GM18861 (cell line): Measurements from ENCODE around the gene CCDC152.
"Not testable (repeated sequence)": the region's sequence is repeated elsewhere in the genome, so short reads cannot be mapped to it uniquely, and the experiment has no call there.

ENCODE experiments used
- ATAC-seq: cut with Tn5 transposase; IDR thresholded peaks from one replicate; pipeline ENCODE4 v1.9.1; 2021; ENCODE audit not compliant: unreplicated experiment

The CCDC152 gene, protein sequence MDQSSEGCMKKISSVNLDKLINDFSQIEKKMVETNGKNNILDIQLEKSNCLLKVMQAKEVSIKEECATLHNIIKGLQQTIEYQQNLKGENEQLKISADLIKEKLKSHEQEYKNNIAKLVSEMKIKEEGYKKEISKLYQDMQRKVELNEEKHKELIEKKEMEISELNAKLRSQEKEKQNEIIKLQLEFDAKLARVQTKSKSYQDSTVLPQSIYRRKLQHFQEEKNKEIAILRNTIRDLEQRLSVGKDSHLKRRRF

DNA sequence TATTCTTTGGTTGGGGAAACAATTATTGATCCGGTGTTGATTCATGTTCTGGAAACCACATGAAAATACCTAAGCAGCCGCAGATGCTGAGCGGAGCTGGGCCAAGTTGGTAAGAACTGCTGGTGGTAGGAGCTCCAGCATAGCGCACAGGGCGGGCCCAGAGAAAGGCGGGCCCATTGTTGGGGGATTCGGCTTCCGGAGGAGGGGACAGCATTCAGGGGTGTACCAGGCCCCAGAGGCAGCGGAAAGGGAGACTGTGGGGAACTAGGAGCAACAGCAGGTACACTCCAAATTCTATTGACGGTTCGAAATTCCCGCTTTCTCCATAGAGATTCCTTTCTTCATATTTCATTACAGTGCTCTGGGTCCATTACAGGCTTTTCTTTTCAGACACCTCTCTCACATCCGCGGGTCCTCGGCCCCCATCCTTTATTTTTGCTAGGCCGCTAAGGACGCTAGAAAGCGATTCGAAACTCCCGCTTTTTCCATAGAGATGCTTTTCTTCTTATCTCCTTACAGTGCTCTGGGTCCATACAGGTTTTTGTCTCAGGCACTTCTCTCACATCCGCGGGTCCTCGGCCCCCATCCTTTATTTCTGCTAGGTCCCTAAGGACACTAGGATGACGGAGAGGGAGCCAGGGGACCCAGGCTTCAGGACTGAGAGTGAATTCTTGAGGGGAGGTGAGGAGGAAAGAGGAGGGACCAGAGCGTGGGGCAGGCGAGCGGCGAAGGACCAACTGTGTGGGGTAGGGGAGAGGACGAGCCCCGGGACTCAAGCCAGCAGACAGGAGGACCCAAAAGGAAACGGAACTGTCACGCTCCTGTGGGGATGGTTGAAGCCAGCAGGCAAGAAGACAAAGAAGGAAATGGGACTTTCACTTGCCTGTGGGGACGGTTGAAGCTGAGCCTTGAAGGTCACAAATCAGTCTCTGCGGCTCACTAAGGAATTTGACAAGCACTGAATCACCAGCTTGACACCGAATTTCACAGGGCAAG, at the start of gene CCDC152:
Gene CCDC152 (plus strand): TSS at position 213 of the 996 bp plus-strand sequence. CDS start 2,304 bp downstream, outside the sequence.
- no peak for ATAC-seq

DNA sequence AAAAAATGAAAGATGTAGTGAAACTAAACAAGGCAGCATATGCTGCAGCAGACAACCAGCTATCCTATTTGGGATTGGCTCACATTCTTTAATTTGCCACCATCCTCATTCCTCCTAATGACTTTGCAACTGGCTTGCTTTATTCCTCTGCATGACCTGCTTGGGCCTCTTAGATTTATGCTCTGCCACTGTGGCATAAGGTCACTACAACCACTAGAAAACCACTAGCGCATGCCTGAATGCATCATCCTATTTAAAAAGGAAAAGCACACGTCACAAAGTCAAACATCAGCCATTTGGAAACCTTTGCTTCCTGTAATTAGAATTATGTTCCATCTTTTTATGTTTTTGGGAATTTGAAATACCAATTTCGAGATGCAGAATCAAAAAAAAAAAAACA, 40.8 kb upstream of the CCDC152 start:
- no peak for ATAC-seq

DNA sequence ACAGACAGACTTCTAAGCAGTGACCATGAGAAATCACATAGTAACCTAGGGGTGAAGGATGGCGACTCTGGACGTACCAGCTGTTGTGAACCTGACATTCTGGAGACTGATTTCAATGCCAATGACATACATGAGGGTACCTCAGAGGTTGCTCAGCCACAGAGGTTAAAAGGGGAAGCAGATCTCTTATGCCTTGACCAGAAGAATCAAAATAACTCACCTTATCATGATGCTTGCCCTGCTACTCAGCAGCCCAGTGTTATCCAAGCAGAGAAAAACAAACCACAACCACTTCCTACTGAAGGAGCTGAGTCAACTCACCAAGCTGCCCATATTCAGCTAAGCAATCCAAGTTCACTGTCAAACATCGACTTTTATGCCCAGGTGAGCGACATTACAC, 38.0 kb upstream of the CCDC152 start:
- ATAC-seq: peak; percentile 93

DNA sequence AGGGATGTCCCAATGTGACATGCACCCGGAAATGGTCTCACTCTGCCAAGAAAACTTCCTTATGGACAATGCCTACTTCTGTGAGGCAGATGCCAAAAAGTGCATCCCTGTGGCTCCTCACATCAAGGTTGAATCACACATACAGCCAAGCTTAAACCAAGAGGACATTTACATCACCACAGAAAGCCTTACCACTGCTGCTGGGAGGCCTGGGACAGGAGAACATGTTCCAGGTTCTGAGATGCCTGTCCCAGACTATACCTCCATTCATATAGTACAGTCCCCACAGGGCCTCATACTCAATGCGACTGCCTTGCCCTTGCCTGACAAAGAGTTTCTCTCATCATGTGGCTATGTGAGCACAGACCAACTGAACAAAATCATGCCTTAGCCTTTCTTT, 37.6 kb upstream of the CCDC152 start:
- no peak for ATAC-seq

DNA sequence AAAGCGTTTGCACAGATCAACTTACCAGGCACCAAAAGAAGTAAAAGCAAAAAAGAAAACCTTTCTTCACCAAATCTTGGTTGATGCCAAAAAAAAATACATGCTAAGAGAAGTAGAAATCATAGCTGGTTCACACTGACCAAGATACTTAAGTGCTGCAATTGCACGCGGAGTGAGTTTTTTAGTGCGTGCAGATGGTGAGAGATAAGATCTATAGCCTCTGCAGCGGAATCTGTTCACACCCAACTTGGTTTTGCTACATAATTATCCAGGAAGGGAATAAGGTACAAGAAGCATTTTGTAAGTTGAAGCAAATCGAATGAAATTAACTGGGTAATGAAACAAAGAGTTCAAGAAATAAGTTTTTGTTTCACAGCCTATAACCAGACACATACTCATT, 36.4 kb upstream of the CCDC152 start:
- no peak for ATAC-seq

DNA sequence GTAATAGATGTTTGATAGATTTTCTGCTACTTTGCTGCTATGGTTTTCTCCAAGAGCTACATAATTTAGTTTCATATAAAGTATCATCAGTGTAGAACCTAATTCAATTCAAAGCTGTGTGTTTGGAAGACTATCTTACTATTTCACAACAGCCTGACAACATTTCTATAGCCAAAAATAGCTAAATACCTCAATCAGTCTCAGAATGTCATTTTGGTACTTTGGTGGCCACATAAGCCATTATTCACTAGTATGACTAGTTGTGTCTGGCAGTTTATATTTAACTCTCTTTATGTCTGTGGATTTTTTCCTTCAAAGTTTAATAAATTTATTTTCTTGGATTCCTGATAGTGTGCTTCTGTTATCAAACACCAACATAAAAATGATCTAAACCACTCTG, 35.1 kb upstream of the CCDC152 start:
- no peak for ATAC-seq

DNA sequence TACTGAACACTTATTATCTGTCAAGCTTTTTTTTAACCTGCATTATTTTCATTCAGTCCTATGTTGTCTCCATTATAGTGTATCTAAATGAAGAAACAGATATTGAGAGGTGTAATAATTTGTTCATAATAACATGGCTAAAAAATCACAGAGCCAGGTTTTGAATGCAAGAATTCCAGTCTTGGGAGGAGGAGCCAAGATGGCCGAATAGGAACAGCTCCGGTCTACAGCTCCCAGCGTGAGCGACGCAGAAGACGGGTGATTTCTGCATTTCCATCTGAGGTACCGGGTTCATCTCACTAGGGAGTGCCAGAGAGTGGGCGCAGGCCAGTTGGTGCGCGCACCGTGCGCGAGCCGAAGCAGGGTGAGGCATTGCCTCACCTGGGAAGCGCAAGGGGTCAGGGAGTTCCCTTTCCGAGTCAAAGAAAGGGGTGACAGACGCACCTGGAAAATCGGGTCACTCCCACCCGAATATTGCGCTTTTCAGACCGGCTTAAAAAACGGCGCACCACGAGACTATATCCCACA, 22.0 kb upstream of the CCDC152 start:
- not testable (repeated sequence) for ATAC-seq

DNA sequence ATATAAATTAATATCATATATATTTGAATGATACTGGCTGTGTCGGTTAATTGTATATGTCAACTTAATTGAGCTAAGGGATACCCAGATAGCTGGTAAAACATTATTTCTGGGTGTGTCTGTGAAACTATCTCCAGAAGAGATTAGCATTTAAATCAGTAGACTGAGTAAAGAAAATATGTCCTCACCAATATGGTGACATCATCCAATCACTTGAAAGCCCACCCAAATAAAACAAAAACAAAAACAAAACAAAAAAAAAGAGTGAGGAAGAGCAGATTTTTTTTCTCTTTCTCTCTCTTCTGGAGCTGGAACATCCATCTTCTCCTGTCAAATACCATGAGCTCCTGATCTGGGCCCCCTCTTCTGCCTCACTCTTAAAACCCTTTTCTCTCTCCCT, 15.7 kb upstream of the CCDC152 start:
- ATAC-seq: no peak

DNA sequence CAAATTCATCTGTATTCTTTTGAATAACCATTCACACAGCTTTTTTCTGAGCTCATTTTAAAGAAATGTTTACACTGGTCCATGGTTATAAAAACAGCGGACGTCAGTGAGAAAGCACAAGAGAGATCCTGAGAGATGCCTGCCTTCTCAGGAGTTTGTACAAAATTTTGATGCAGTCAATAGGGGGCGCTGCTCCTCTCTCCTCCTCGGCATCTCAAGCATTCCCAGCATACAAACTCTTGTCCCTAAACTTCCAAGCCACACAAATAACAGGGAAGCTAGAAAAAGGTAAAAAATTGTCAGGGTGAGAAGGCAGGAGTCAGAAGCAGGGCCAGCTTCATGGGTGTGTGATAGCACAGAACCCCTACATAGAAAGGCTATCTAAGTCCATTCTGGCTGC, 11.2 kb upstream of the CCDC152 start:
- ATAC-seq: no peak

DNA sequence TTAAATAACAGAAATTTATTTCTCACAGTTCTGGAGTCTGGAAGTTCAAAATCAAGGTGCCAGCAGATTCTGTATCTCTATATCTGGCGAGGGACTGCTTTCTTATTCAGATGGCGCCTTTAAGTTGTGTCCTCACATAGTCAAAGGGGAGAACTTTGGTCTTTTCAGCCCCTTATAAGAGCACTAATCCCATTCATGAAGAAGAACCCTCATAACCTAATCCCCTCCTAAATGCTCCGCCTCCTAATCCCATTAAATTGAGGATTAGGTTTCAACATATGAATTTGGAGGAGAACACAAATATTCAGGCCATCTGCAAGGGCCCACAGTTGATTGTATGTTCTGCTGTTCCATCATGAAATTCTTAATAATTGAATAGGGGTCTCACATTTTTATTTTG, 10.8 kb upstream of the CCDC152 start:
- no peak for ATAC-seq

DNA sequence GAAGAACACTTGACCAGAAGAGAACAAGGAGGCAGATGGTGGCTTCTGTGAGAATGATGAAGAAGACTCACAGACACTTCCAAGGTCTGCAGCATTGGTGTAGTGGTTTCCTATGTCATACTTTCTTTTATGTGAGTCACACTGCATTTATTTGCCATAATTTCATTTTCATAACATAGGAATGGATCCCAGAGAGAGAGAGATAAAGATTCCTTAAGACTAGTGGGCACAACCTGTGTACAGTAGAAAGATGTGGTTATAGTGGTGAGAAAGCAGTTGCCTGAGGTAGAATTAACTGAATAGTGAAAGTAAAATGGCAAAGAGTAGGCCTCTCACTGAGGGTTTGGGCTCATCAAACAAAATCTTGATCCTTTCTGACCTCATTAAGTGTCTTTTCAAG, 7.6 kb upstream of the CCDC152 start:
- no peak for ATAC-seq

DNA sequence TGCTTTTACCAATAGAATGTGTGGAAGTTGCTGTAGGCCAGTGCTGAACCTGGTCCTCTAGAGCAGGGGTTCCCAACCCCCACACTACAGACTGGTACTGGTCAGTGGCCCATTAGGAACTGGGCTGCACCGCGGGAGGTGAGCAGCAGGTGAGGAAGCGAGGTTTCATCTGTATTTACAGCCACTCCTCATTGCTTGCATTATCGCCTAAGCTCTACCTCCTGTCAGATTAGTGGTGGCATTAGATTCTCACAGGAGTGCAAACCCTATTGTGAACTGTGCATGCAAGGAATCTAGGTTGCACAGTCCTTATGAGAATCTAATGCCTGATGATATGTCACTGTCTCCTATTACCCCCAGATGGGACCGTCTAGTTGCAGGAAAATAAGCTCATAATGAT, 6.1 kb upstream of the CCDC152 start:
- ATAC-seq: no peak

DNA sequence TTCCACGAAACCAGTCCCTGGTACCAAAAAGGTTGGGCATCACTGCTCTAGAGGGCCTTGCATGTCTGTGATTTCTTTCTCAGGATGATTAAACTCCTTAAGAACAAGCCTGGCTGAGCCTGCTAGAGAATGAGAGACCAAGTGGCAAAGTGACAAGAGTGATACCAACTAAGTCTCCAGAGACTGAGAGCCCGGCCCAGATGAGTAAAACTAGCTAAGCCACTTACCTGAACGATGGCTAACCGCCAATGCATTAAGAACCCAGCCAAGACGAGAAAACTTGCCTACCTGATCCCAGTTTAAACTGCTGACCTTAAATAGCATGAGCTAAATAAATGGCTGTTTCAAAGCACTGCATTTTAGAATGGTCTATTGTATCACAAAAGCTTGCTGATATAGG, 5.6 kb upstream of the CCDC152 start:
- ATAC-seq: no peak

DNA sequence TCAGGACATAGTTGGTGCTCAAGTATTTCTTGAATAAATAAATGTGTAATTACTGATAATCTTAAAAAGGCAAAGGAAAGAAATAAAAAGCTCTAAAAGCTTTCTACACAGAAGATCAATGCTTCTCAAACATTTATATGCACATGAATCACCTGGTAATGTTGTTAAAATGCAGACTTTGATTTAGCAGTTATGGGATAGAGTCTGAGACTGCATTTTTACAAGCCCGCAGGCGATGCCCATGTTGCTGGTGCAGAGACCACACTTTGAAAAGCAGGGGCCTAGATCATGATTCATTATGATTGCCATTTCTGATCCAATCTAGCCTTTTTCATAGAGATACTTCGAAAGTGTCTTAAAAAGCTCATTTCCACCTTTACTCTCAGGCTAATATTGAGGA, 3.5 kb upstream of the CCDC152 start:
- ATAC-seq: no peak

DNA sequence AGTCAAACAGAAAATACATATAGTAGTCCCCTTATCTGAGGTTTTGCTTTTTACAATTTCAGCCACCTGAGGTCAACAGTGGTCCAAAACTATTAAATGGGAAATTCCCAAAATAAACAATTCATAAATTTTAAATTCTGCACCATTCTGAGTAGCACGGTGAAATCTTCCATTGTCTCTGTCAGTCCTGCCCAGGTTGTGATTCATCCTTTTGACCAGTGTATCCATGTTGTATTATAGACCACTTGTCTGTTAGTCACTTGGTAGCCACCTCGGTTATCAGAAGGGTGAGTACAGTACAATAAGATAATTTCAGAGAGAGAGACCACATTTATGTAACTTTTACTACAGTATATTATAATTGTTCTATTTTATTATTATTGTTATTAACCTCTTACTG, 2.8 kb downstream of the CCDC152 start:
- ATAC-seq: no peak

DNA sequence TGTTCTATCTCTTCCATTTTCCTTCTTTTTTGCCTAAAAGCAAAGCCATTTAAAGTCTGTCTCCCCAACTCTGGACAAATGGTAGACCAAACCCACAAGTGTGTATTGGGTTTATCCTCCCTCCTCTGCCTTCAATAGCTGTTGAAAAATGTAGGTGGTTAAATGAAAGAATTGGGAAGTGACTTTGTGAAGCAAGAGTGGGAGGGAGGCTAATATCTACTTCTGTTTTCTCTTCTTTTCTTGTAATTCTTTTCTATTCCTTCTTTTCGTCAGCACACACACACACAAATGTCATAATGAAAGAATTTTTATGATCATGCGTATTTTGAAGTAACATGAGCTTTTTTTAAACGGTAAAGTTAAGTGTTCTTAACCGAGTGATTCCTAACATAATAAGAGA, 3.8 kb downstream of the CCDC152 start:
- ATAC-seq: no peak

DNA sequence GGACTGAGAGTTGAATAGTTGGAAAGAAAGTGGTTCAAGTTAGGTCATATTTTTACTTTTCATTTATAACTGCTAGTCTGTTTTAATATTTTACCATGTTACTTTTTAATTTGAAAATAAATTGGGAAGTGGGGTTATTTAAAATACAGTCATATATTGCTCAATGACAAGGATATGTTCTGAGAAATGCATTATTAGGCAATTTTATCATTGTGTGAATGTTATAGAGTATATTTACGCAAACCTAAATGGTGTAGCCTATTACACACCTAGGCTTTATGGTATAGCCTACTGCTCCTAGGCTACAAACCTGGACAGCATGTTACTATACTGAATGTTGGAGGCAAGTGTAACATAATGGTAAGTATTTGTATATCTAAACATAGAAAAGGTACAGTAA, 5.2 kb downstream of the CCDC152 start:
- ATAC-seq: no peak

DNA sequence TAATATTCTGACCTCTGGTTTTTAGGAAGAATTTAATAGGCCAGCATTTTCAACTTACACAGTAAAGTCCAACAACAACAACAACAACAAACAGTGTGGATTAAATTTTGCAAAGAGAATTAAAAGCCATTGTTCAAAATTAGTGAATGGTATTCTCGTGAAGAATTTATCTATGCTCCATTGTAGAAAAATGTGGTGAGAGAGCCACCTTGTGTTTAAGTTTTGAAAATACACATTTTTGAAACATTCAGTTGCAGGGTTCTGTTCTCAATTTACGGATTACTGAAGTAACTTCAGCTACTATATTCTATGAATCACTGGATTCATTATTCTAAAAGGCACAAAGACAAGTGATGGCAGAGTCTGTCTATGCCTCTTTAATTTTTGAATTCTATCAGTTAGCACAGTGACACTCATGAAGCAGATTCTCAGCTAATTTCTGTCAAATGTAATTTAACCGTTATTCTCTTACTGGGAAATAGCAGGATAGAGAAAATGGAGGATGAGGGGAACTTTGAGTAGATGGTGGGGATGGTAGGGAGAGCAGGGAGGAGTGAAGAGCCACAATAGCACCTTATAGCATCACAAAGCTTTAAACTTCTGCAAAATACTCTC, 11.0 kb downstream of the CCDC152 start:
- ATAC-seq: no peak

DNA sequence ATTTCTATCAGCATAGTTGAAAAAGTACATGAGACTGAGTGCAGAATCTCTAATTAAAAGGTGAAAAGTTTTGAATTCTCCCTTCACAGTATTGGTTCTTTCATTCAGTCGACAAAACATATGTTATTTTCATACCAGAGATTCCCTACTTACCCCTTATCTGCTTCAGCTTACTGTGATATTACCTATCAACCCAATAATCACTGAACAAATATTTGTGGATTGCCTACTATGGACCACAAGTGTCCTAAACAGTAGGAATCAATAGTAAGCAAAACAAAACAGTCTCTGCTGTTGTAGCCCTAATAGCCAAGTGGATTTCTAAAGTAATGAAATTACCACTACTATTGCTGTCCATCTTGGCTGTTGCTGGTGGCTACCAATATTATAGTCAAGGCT, 11.5 kb downstream of the CCDC152 start:
- ATAC-seq: no peak

DNA sequence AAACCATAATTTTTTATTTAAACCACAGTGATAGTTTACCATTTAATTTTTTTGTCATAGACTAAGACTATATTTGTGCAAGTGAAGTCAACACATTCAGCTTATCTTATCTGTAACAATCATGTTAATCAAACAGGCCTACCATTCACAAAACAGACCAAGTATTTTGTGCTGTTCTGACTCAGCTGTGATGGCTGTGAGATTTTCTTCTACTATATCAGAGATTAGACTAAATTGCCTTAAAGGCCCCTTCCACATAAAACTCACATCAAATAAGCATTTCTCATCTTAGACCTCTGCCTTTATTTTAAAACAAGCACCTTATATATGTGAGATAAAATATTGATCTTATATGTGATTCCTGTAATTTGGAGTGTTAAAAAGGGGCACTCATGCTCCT, 13.4 kb downstream of the CCDC152 start:
- no peak for ATAC-seq

DNA sequence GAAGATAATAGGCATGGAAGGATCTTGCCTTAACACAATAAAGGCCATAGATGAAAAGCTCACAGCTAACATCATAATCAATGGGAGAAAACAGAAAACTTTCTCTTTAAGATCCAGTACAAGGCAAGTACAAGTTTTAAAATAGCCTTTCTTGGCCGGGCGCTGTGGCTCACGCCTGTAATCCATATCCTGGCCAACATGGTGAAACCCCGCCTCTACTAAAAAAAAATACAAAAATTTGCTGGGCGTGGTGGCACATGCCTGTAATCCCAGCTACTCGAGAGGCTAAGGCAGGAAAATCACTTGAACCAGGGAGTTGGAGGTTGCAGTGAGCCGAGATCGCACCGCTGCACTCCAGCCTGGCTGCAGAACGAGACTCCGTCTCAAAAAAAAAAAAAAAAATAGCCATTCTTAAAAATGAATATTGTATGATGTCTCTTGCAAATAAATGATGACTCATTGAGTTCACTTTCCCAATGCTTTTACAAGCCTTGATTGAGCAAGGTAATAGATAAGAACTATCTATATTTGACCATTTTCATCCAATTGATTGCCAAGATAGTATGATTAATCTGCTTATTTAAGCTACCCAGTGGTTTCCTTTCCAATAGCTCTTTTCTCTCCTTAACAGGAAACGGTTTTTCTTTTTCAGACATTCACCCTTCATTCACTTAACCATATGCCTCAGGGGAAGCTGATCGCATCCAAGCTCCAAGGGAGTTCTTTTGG, 15.8 kb downstream of the CCDC152 start:
- ATAC-seq: no peak
